DMS79 treated with DMSO at 0.1 percent for 48 hours (cell line): ENCODE measurements around the gene EN2.
"Not testable (repeated sequence)": the region's sequence is repeated elsewhere in the genome, so short reads cannot be mapped to it uniquely, and the experiment has no call there.

Source experiments
- DNase-seq: peaks from one replicate; lab custom pipeline; 2025; lab: John Stamatoyannopoulos, UW

The EN2 gene

GRCh38 chr7:155425887-155426286 is 32.0 kb upstream of the EN2 start:
- no peak for DNase-seq

GRCh38 chr7:155426543-155427410 is 31.2 kb upstream of the EN2 start:
- DNase-seq: no peak

GRCh38 chr7:155427411-155428038 is 30.4 kb upstream of the EN2 start:
- DNase-seq: no peak

GRCh38 chr7:155428171-155428834 is 29.6 kb upstream of the EN2 start:
- no peak for DNase-seq

- DNase-seq: no peak
Measured at GRCh38 chr7:155429651-155430050, 28.3 kb upstream of the EN2 start.

- DNase-seq: no peak
Measured at GRCh38 chr7:155430606-155431005, 27.3 kb upstream of the EN2 start.

GRCh38 chr7:155431231-155431630 is 26.7 kb upstream of the EN2 start:
- no peak for DNase-seq

- no peak for DNase-seq
Measured at GRCh38 chr7:155431711-155432110, 26.2 kb upstream of the EN2 start.

- no peak for DNase-seq
Measured at GRCh38 chr7:155435110-155435509, 22.8 kb upstream of the EN2 start.

- DNase-seq: no peak
Measured at GRCh38 chr7:155437836-155438235, 20.1 kb upstream of the EN2 start.

GRCh38 chr7:155438777-155439176 is 19.2 kb upstream of the EN2 start:
- no peak for DNase-seq

- no peak for DNase-seq
Measured at GRCh38 chr7:155439311-155440017, 18.5 kb upstream of the EN2 start.

GRCh38 chr7:155440018-155440410 is 17.9 kb upstream of the EN2 start:
- no peak for DNase-seq

- no peak for DNase-seq
Measured at GRCh38 chr7:155441856-155442255, 16.1 kb upstream of the EN2 start.

GRCh38 chr7:155444746-155445145 is 13.2 kb upstream of the EN2 start:
- no peak for DNase-seq

GRCh38 chr7:155445606-155446005 is 12.3 kb upstream of the EN2 start:
- DNase-seq: not testable (repeated sequence)

GRCh38 chr7:155447603-155448002 is 10.3 kb upstream of the EN2 start:
- DNase-seq: no peak

GRCh38 chr7:155448632-155449007 is 9.3 kb upstream of the EN2 start:
- DNase-seq: peak; percentile 13

GRCh38 chr7:155449008-155449868 is 8.7 kb upstream of the EN2 start:
- DNase-seq: peak; percentile 46

- DNase-seq: no peak
Measured at GRCh38 chr7:155449869-155450557, 7.9 kb upstream of the EN2 start.

GRCh38 chr7:155450558-155450969 is 7.4 kb upstream of the EN2 start:
- DNase-seq: no peak
